Astrocyte (in vitro differentiated cells and primary cell): Measurements from ENCODE around the gene PTPN14. TPM values are rescaled to one million over a fixed set of nuclear protein-coding genes. Genes with fewer than 3 reads are reported as not detected.

ENCODE experiments used
- DNase-seq: peaks from one replicate; pipeline ENCODE4 v3.0.0-alpha.2; 2010; ENCODE audit warnings: low read depth
- FAIRE-seq: peaks from 2 replicates; lab custom pipeline; 2011; peaks lifted over from hg19 to GRCh38; lab: Jason Lieb, UNC
- H2AFZ ChIP-seq: 2 replicates; pipeline ENCODE4 v1.6.0; 2012; ENCODE audit warnings: low read depth, low read length, inconsistent platforms
- H3K27ac ChIP-seq: 2 replicates; pipeline ENCODE4 v1.5.1; 2011; ENCODE audit warnings: low read depth, low read length, inconsistent platforms
- H3K27me3 ChIP-seq: 2 replicates; pipeline ENCODE4 v1.6.0; 2011; ENCODE audit warnings: low read length, inconsistent platforms; ENCODE audit not compliant: insufficient read depth
- H3K36me3 ChIP-seq: 2 replicates; pipeline ENCODE4 v1.5.1; 2011; ENCODE audit warnings: low read length, inconsistent platforms; ENCODE audit not compliant: insufficient read depth
- H3K4me1 ChIP-seq: 2 replicates; pipeline ENCODE4 v1.5.1; 2011; ENCODE audit warnings: low read length, inconsistent platforms; ENCODE audit not compliant: insufficient read depth
- H3K4me2 ChIP-seq: 2 replicates; pipeline ENCODE4 v1.6.0; 2012; ENCODE audit warnings: low read length, inconsistent platforms
- H3K4me3 ChIP-seq: 2 replicates; pipeline ENCODE4 v1.5.1; 2011; ENCODE audit warnings: low read depth, mild to moderate bottlenecking, low read length, inconsistent platforms; ENCODE audit not compliant: insufficient read depth
- H3K79me2 ChIP-seq: 2 replicates; pipeline ENCODE4 v1.6.0; 2012; ENCODE audit warnings: mild to moderate bottlenecking, low read length, inconsistent platforms; ENCODE audit not compliant: insufficient read depth
- H3K9ac ChIP-seq: 2 replicates; pipeline ENCODE4 v1.6.0; 2012; ENCODE audit warnings: mild to moderate bottlenecking, low read length, inconsistent platforms
- H3K9me3 ChIP-seq: 2 replicates; pipeline ENCODE4 v1.5.1; 2012; ENCODE audit warnings: low read depth, mild to moderate bottlenecking, low read length, inconsistent platforms; ENCODE audit not compliant: insufficient read depth
- H4K20me1 ChIP-seq: 2 replicates; pipeline ENCODE4 v1.6.0; 2012; ENCODE audit warnings: low read length, inconsistent platforms; ENCODE audit not compliant: insufficient read depth
- H3K27ac Mint-ChIP-seq: one replicate; pipeline ENCODE4 v1.8.0; 2021; ENCODE audit warnings: mild to moderate bottlenecking, mixed read lengths; ENCODE audit not compliant: unreplicated experiment
- H3K27me3 Mint-ChIP-seq: one replicate; pipeline ENCODE4 v1.8.0; 2021; ENCODE audit warnings: low read depth, mixed read lengths; ENCODE audit not compliant: unreplicated experiment
- H3K36me3 Mint-ChIP-seq: one replicate; pipeline ENCODE4 v1.8.0; 2021; ENCODE audit warnings: low read depth, mixed read lengths; ENCODE audit not compliant: unreplicated experiment
- H3K4me1 Mint-ChIP-seq: one replicate; pipeline ENCODE4 v1.8.0; 2021; ENCODE audit warnings: low read depth, mixed read lengths; ENCODE audit not compliant: unreplicated experiment
- H3K4me3 Mint-ChIP-seq: one replicate; pipeline ENCODE4 v1.8.0; 2021; ENCODE audit warnings: mild to moderate bottlenecking, moderate library complexity, mixed read lengths; ENCODE audit not compliant: unreplicated experiment
- H3K9me3 Mint-ChIP-seq: one replicate; pipeline ENCODE4 v1.8.0; 2021; ENCODE audit warnings: mild to moderate bottlenecking, mixed read lengths; ENCODE audit not compliant: unreplicated experiment
- CTCF ChIP-seq: IDR thresholded peaks from 2 replicates; pipeline ENCODE4 v1.5.1; 2011; ENCODE audit warnings: low read depth, mild to moderate bottlenecking, inconsistent platforms, low read length, moderate library complexity; ENCODE audit not compliant: insufficient read depth
- EZH2 ChIP-seq: IDR thresholded peaks from 2 replicates; pipeline ENCODE4 v1.6.1; 2012; ENCODE audit warnings: mild to moderate bottlenecking, low read length, inconsistent platforms; ENCODE audit not compliant: insufficient read depth
- total RNA-seq: library from RNA; stranded (reverse); gene quantifications from 2 replicates; pipeline ENCODE4 v1.2.1, GENCODE V29; 2021

Gene PTPN14
- total RNA-seq, 1 donor from 2014 or later: 177 TPM

- Histone ChIP-seq H4K20me1 (peaks cover 3% of the 10 kb centered on the region), H3K27ac (peak overlapping the region; percentile 73), H3K4me3 (no peak overlapping the region), H3K36me3 (peaks cover 74% of the 10 kb centered on the region), H2AFZ (no peak overlapping the region), H3K9ac (no peak overlapping the region), H3K9me3 (no peaks in the 10 kb centered on the region), H3K4me1 (peaks cover 21% of the 10 kb centered on the region), H3K4me2 (no peak overlapping the region), H3K79me2 (peaks cover 46% of the 10 kb centered on the region), H3K27me3 (no peaks in the 10 kb centered on the region)
- peaks cover 57% of the 10 kb centered on the region for H3K36me3 Mint-ChIP-seq
- H3K4me1 Mint-ChIP-seq: peaks cover 35% of the 10 kb centered on the region
- H3K27me3 Mint-ChIP-seq: no peaks in the 10 kb centered on the region
- H3K4me3 Mint-ChIP-seq: no peak overlapping the region
- DNase-seq: no peak
- no peaks in the 10 kb centered on the region for H3K9me3 Mint-ChIP-seq
- FAIRE-seq: no peak
- peak overlapping the region; percentile 14 for H3K27ac Mint-ChIP-seq
- no peak for TF ChIP-seq CTCF
- no peak for TF ChIP-seq EZH2
These were observed 172.0 kb downstream of the PTPN14 start for GRCh38 chr1:214379236-214379970.

DNA sequence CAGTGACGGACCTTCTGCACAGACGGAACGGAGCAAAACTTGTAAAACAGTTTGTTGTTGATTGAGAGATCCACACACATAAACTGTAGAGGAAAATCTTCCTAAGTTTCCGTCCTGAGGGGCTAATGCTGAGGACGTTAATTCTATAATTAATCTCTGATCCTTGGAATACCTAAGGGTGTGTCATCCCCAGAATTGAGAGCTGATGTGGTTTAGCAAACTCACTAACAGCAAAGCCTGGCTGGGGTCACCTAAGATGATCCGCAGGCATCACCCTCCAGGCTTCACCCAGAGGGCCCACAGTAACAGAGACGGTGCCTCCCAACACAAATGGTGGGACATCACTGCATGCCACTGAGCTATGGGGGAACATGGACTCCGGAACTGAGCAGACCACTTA lies 172.9 kb downstream of the PTPN14 start:
- H4K20me1 ChIP-seq: peaks cover 3% of the 10 kb centered on the region
- Mint-ChIP-seq H3K4me3 (no peak overlapping the region), H3K27me3 (no peaks in the 10 kb centered on the region), H3K36me3 (peaks cover 54% of the 10 kb centered on the region), H3K4me1 (peaks cover 32% of the 10 kb centered on the region), H3K9me3 (no peaks in the 10 kb centered on the region), H3K27ac (peak overlapping the region; percentile 29)
- no peak overlapping the region for H3K4me3 ChIP-seq
- no peak for TF ChIP-seq CTCF
- no peak for TF ChIP-seq EZH2
- no peaks in the 10 kb centered on the region for H3K27me3 ChIP-seq
- FAIRE-seq (no peak), DNase-seq (peak; percentile 53)
- peak overlapping the region; percentile 47 for H3K4me2 ChIP-seq
- H3K9ac ChIP-seq: peak overlapping the region; percentile 40
- H2AFZ ChIP-seq: no peak overlapping the region
- no peaks in the 10 kb centered on the region for H3K9me3 ChIP-seq
- H3K4me1 ChIP-seq: peaks cover 21% of the 10 kb centered on the region
- H3K79me2 ChIP-seq: peaks cover 46% of the 10 kb centered on the region
- peaks cover 74% of the 10 kb centered on the region for H3K36me3 ChIP-seq
- peak overlapping the region; percentile 73 for H3K27ac ChIP-seq

DNA sequence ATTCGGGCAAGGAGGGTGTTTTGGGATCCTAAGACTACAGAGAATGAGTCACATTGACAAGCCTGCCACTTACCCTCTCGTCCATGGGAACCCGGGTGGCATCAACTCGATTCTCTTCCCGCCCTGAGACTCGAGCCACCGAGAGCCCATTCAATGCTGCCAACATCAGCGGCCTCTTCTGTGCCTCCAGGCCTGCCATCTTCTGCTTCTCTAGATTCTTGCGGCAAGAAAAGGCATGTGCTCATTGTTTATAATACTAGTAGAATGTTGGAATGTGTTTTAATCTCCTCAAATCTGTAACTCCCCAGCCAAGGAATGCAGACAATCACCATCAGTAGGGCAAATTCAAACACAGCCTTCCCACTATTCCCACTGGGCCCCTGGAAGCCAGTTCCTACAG lies 173.5 kb downstream of the PTPN14 start:
- peak overlapping the region; percentile 40 for H3K9ac ChIP-seq
- peaks cover 69% of the 10 kb centered on the region for H3K36me3 ChIP-seq
- no peak overlapping the region for H3K4me3 ChIP-seq
- no peaks in the 10 kb centered on the region for H3K9me3 ChIP-seq
- Mint-ChIP-seq H3K4me1 (peaks cover 32% of the 10 kb centered on the region), H3K36me3 (peaks cover 48% of the 10 kb centered on the region), H3K27ac (peak overlapping the region; percentile 6), H3K4me3 (no peak overlapping the region), H3K9me3 (no peaks in the 10 kb centered on the region), H3K27me3 (no peaks in the 10 kb centered on the region)
- H3K4me2 ChIP-seq: peak overlapping the region; percentile 47
- peaks cover 21% of the 10 kb centered on the region for H3K4me1 ChIP-seq
- peaks cover 40% of the 10 kb centered on the region for H3K79me2 ChIP-seq
- no peaks in the 10 kb centered on the region for H3K27me3 ChIP-seq
- TF ChIP-seq EZH2 (no peak), CTCF (no peak)
- H3K27ac ChIP-seq: peak overlapping the region; percentile 73
- no peak overlapping the region for H2AFZ ChIP-seq
- peaks cover 3% of the 10 kb centered on the region for H4K20me1 ChIP-seq
- FAIRE-seq (peak; percentile 37), DNase-seq (peak; percentile 90)
